SHP77 treated with DMSO at 0.1 percent for 48 hours (cell line): Measurements from ENCODE around the gene NCKAP1.
"Not testable (repeated sequence)": the region's sequence is repeated elsewhere in the genome, so short reads cannot be mapped to it uniquely, and the experiment has no call there.

Experiments used
- DNase-seq: peaks from one replicate; lab custom pipeline; 2025; lab: John Stamatoyannopoulos, UW

Gene NCKAP1

GRCh38 chr2:183035954-183036669 lies 2.1 kb downstream of the NCKAP1 start:
- DNase-seq = no peak

GRCh38 chr2:183035298-183035953 lies 2.8 kb downstream of the NCKAP1 start:
- no peak for DNase-seq

- no peak for DNase-seq
These were observed 3.5 kb downstream of the NCKAP1 start for GRCh38 chr2:183034806-183035205.

GRCh38 chr2:183033951-183034350 lies 4.3 kb downstream of the NCKAP1 start:
- DNase-seq = no peak

- no peak for DNase-seq
These were observed 6.1 kb downstream of the NCKAP1 start for GRCh38 chr2:183031911-183032794.

- DNase-seq = no peak
These were observed 9.0 kb downstream of the NCKAP1 start for GRCh38 chr2:183029219-183029618.

- no peak for DNase-seq
These were observed 10.1 kb downstream of the NCKAP1 start for GRCh38 chr2:183028108-183028507.

GRCh38 chr2:183027443-183027842 lies 10.8 kb downstream of the NCKAP1 start:
- no peak for DNase-seq

- DNase-seq = no peak
These were observed 11.8 kb downstream of the NCKAP1 start for GRCh38 chr2:183026424-183026823.

- DNase-seq = no peak
These were observed 12.3 kb downstream of the NCKAP1 start for GRCh38 chr2:183025993-183026392.

GRCh38 chr2:183024339-183025095 lies 13.7 kb downstream of the NCKAP1 start:
- DNase-seq = no peak

- no peak for DNase-seq
These were observed 15.5 kb downstream of the NCKAP1 start for GRCh38 chr2:183022711-183023110.

GRCh38 chr2:183021613-183022012 lies 16.6 kb downstream of the NCKAP1 start:
- DNase-seq = no peak

GRCh38 chr2:183019718-183020442 lies 18.4 kb downstream of the NCKAP1 start:
- DNase-seq = no peak

GRCh38 chr2:183017845-183018244 lies 20.4 kb downstream of the NCKAP1 start:
- not testable (repeated sequence) for DNase-seq

- DNase-seq = no peak
These were observed 24.3 kb downstream of the NCKAP1 start for GRCh38 chr2:183014005-183014404.

GRCh38 chr2:183011743-183012142 lies 26.5 kb downstream of the NCKAP1 start:
- no peak for DNase-seq

- no peak for DNase-seq
These were observed 28.1 kb downstream of the NCKAP1 start for GRCh38 chr2:183010112-183010511.

GRCh38 chr2:183009249-183009899 lies 28.9 kb downstream of the NCKAP1 start:
- no peak for DNase-seq

GRCh38 chr2:183001948-183002347 lies 36.3 kb downstream of the NCKAP1 start:
- no peak for DNase-seq

GRCh38 chr2:183000846-183001245 lies 37.4 kb downstream of the NCKAP1 start:
- no peak for DNase-seq
